CD14-positive monocyte (primary cell): ENCODE measurements around the gene SUGCT. TPM values are rescaled to one million over a fixed set of nuclear protein-coding genes. Genes with fewer than 3 reads are reported as not detected.

Experiments
- DNase-seq, 3 donors: peaks; one replicate each; pipeline ENCODE4 v3.0.0-alpha.2; 2011 to 2022
- H2AFZ ChIP-seq: 2 replicates; pipeline ENCODE4 v1.6.0; 2012; ENCODE audit warnings: mild to moderate bottlenecking, low read depth, low read length, inconsistent platforms; ENCODE audit not compliant: insufficient read depth, poor library complexity, severe bottlenecking
- H3K27ac ChIP-seq, 2 donors: 1 replicate in 1 of 2; 2 replicates in 1 of 2; pipeline ENCODE4 v1.5.1; 2012 to 2013; ENCODE audit warnings: low read length in 2 of 2, control low read depth in 1 of 2, inconsistent platforms in 1 of 2, low read depth in 1 of 2, mild to moderate bottlenecking in 1 of 2
- H3K27me3 ChIP-seq, 2 donors: one replicate each; pipeline versions ENCODE4 v1.6.0 to v1.6.1; 2011 to 2013; ENCODE audit warnings: low read length in 2 of 2; ENCODE audit not compliant: control insufficient read depth in 2 of 2, insufficient read depth in 2 of 2
- H3K36me3 ChIP-seq, 2 donors: replicated peaks in 1 of 2; 1 replicate in 1 of 2; 2 replicates in 1 of 2; pipeline versions ENCODE4 v1.5.1 to v1.6.1; 2012 to 2013; ENCODE audit warnings: low read length in 2 of 2, control low read depth in 1 of 2, inconsistent platforms in 1 of 2, mild to moderate bottlenecking in 1 of 2; ENCODE audit not compliant: insufficient read depth in 2 of 2, control insufficient read depth in 1 of 2
- H3K4me1 ChIP-seq, 2 donors: 1 replicate in 1 of 2; 2 replicates in 1 of 2; pipeline versions ENCODE4 v1.5.1 to v1.6.1; 2012 to 2013; ENCODE audit warnings: low read length in 2 of 2, control low read depth in 1 of 2, inconsistent platforms in 1 of 2, mild to moderate bottlenecking in 1 of 2, moderate library complexity in 1 of 2; ENCODE audit not compliant: insufficient read depth in 2 of 2, control insufficient read depth in 1 of 2
- H3K4me2 ChIP-seq: replicated peaks from 2 replicates; pipeline ENCODE3; 2012; ENCODE audit warnings: low read length, moderate library complexity, mild to moderate bottlenecking; ENCODE audit not compliant: poor library complexity, severe bottlenecking; ENCODE audit errors: extremely low read depth
- H3K4me3 ChIP-seq, 3 experiments: fragments of 200-600 bp in 1 of 3; sonication (generic) in 1 of 3; replicated peaks in 1 of 3; 1 replicate in 2 of 3; 2 replicates in 1 of 3; pipeline ENCODE4 v1.5.1; 2011 to 2013; ENCODE audit warnings: low read length in 3 of 3, mild to moderate bottlenecking in 3 of 3, control low read depth in 2 of 3, low read depth in 2 of 3, inconsistent platforms in 1 of 3, moderate library complexity in 1 of 3
- H3K79me2 ChIP-seq: 2 replicates; pipeline ENCODE4 v1.6.0; 2012; ENCODE audit warnings: mild to moderate bottlenecking, control low read depth, inconsistent platforms, low read length, moderate library complexity; ENCODE audit not compliant: insufficient read depth
- H3K9ac ChIP-seq: 2 replicates; pipeline ENCODE4 v1.6.0; 2017; ENCODE audit warnings: low read length, mild to moderate bottlenecking; ENCODE audit not compliant: insufficient read depth, poor library complexity, severe bottlenecking
- H3K9me3 ChIP-seq, 2 donors: replicated peaks in 1 of 2; 1 replicate in 1 of 2; 2 replicates in 1 of 2; pipeline versions ENCODE4 v1.5.1 to v1.6.1; 2012 to 2013; ENCODE audit warnings: low read length in 2 of 2, control low read depth in 1 of 2; ENCODE audit not compliant: control insufficient read depth in 1 of 2, insufficient read depth in 1 of 2
- H4K20me1 ChIP-seq: 2 replicates; pipeline ENCODE4 v1.6.0; 2012; ENCODE audit warnings: mild to moderate bottlenecking, low read length, control low read depth, moderate library complexity; ENCODE audit not compliant: insufficient read depth
- H3K27ac Mint-ChIP-seq, 7 donors: one replicate each; pipeline ENCODE4 v1.8.0; 2020; ENCODE audit warnings: mild to moderate bottlenecking in 7 of 7, mixed read lengths in 7 of 7, moderate library complexity in 6 of 7, inconsistent platforms in 2 of 7
- H3K27me3 Mint-ChIP-seq, 3 donors: one replicate each; pipeline ENCODE4 v1.8.0; 2021 to 2022; ENCODE audit warnings: low read depth in 3 of 3, mild to moderate bottlenecking in 3 of 3, mixed read lengths in 3 of 3, moderate library complexity in 3 of 3, inconsistent platforms in 1 of 3
- H3K36me3 Mint-ChIP-seq, 2 donors: one replicate each; pipeline ENCODE4 v1.8.0; 2020; ENCODE audit warnings: mixed read lengths in 2 of 2, inconsistent platforms in 1 of 2, mild to moderate bottlenecking in 1 of 2
- H3K4me1 Mint-ChIP-seq: one replicate; pipeline ENCODE4 v1.8.0; 2020; ENCODE audit warnings: mild to moderate bottlenecking, mixed read lengths
- H3K4me3 Mint-ChIP-seq, 2 donors: one replicate each; pipeline ENCODE4 v1.8.0; 2020; ENCODE audit warnings: mild to moderate bottlenecking in 2 of 2, mixed read lengths in 2 of 2, moderate library complexity in 1 of 2
- H3K9me3 Mint-ChIP-seq, 7 donors: one replicate each; pipeline ENCODE4 v1.8.0; 2020 to 2022; ENCODE audit warnings: mixed read lengths in 7 of 7, mild to moderate bottlenecking in 6 of 7, moderate library complexity in 6 of 7, inconsistent platforms in 2 of 7
- CTCF ChIP-seq: fragments of 200-600 bp; IDR thresholded peaks from one replicate; pipeline ENCODE4 v1.8.0; 2022; ENCODE audit warnings: antibody characterized with exemption, mild to moderate bottlenecking
- WGBS: methylation state at CpG from one replicate; pipeline ENCODE4 v1.1.5; 2013; ENCODE audit warnings: missing lambda C conversion rate; ENCODE audit not compliant: insufficient coverage; 5-methylcytosine and 5-hydroxymethylcytosine counted together
- intact Hi-C, 2 donors: fragments of 100-400 bp; cut with micrococcal nuclease; formaldehyde crosslinking; loops; one replicate each; pipeline versions ENCODE4 v1.15.0 to v1.15.1; 2023
- polyA plus RNA-seq, 3 donors: library from polyadenylated mRNA; depleted of rRNA in 1 of 3; unstranded in 2 of 3; stranded (reverse) in 1 of 3; fragments of 300-500 nt in 2 of 3; fragments of >200 nt in 1 of 3; fragmentation: Illumina TruSeq in 2 of 3; gene quantifications; 1 replicate in 2 of 3; 2 replicates in 1 of 3; pipeline ENCODE4 v1.2.3, GENCODE V29; 2012 to 2021

The SUGCT gene
- polyA plus RNA-seq, 3 donors = not detected

- Mint-ChIP-seq H3K27ac (no peak overlapping the region), H3K9me3 (peaks cover 0 to 7% (median 0%) of the 10 kb centered on the region in 7 donors), H3K4me3 (no peak overlapping the region), H3K27me3 (peaks cover 0 to 2% (median 0%) of the 10 kb centered on the region in 3 donors), H3K4me1 (no peaks in the 10 kb centered on the region), H3K36me3 (no peaks in the 10 kb centered on the region)
- Histone ChIP-seq H3K9me3 (no peaks in the 10 kb centered on the region), H3K36me3 (no peaks in the 10 kb centered on the region), H3K27ac (no peak overlapping the region), H4K20me1 (no peaks in the 10 kb centered on the region), H2AFZ (no peak overlapping the region), H3K4me1 (no peaks in the 10 kb centered on the region), H3K4me3 (no peak overlapping the region), H3K79me2 (no peaks in the 10 kb centered on the region), H3K9ac (no peak overlapping the region), H3K4me2 (no peak overlapping the region), H3K27me3 (no peaks in the 10 kb centered on the region)
- 100% methylated on average over 1 of the region's 1 CpG for WGBS
- no peak for DNase-seq
- no peak for TF ChIP-seq CTCF
- intact Hi-C loops = no loop called here
Observed at GRCh38 chr7:40796723-40797122, 661.9 kb downstream of the SUGCT start.

GRCh38 chr7:40798613-40799012 is 663.8 kb downstream of the SUGCT start:
- WGBS = 100% methylated on average over 1 of the region's 2 CpGs
- Histone ChIP-seq H3K9ac (no peak overlapping the region), H3K4me3 (no peak overlapping the region), H2AFZ (no peak overlapping the region), H3K27ac (no peak overlapping the region), H3K79me2 (no peaks in the 10 kb centered on the region), H4K20me1 (no peaks in the 10 kb centered on the region), H3K36me3 (no peaks in the 10 kb centered on the region), H3K4me1 (peaks cover 5 to 7% of the 10 kb centered on the region in 2 donors), H3K27me3 (no peaks in the 10 kb centered on the region), H3K9me3 (no peaks in the 10 kb centered on the region), H3K4me2 (no peak overlapping the region)
- no peak for TF ChIP-seq CTCF
- peaks cover 0 to 7% (median 0%) of the 10 kb centered on the region in 7 donors for H3K9me3 Mint-ChIP-seq
- H3K4me3 Mint-ChIP-seq = no peak overlapping the region
- no peak overlapping the region for H3K27ac Mint-ChIP-seq
- peaks cover 0 to 2% (median 0%) of the 10 kb centered on the region in 3 donors for H3K27me3 Mint-ChIP-seq
- no peak for DNase-seq
- no peaks in the 10 kb centered on the region for H3K36me3 Mint-ChIP-seq
- peaks cover 10% of the 10 kb centered on the region for H3K4me1 Mint-ChIP-seq
- intact Hi-C loops = no loop called here
